HG03135 (cell line): ENCODE measurements around the gene TNFSF10.
A peak's percentile ranks its signal among the peaks of the same experiment; 100 is the strongest.

Experiments
- ATAC-seq: cut with Tn5 transposase; IDR thresholded peaks from one replicate; pipeline ENCODE4 v1.9.1; 2021; ENCODE audit warnings: mild to moderate bottlenecking, moderate library complexity; ENCODE audit not compliant: unreplicated experiment

TNFSF10 gene

DNA sequence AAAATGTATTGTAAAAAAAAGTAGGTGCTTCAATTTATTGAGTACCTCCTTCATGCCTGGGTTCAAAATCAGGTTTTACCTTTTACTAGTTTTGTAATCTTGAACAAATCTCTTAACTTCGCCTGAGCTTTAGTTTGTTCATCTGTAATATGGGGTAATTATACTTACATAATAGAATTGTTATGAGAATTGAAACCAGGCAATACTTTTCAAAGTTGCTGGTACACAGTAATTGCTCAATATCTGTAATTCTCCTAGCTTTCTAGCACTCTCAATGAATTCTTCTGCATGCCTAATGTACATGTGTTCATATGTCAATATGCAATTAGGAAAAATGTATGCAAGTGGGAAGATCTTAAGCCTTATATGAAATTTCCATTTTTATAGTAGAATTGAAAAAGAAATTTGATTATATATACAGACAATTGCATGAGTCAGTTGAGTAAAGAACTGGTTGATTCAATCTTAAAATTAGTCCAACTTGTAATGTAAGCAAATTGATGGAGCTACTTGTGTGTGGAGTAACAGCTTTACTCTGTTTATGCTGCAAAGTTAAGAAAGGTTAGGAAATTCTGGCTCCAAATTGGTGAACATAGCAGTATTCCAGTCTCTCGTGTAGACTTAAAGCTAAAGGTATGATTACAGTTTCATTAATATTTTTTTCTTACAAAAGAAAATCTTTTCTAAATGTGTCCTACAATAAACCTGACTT is 4.1 kb downstream of the TNFSF10 start:
- no peak for ATAC-seq

DNA sequence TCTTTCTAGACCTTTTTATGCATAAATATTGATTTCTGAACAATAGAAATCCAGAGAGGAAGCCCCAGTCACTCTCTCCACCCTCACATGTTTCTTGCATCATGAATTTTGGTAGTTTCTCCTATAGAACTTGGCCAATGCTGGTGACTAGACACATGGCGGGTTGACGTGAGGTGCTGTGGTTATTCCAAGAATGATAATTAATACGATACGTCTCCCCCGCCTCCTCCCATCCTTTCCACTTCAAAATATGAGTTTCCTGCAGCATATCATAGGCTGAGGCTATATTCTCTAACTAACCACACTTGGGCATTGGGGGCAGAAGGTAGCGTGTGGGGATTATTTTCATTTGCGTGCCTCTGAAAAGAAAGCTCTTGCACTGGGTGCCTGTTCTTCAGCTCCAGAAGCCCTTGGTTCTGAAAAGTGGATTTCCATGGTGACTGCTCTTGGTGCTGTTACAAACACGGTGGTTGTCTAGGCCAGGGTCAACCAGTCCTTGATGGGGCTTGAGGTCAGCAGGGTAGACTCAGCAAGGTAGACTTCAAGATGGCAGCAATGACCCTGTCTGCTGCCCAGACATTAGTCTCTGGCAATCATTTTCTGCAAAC is 5.3 kb downstream of the TNFSF10 start:
- no peak for ATAC-seq

DNA sequence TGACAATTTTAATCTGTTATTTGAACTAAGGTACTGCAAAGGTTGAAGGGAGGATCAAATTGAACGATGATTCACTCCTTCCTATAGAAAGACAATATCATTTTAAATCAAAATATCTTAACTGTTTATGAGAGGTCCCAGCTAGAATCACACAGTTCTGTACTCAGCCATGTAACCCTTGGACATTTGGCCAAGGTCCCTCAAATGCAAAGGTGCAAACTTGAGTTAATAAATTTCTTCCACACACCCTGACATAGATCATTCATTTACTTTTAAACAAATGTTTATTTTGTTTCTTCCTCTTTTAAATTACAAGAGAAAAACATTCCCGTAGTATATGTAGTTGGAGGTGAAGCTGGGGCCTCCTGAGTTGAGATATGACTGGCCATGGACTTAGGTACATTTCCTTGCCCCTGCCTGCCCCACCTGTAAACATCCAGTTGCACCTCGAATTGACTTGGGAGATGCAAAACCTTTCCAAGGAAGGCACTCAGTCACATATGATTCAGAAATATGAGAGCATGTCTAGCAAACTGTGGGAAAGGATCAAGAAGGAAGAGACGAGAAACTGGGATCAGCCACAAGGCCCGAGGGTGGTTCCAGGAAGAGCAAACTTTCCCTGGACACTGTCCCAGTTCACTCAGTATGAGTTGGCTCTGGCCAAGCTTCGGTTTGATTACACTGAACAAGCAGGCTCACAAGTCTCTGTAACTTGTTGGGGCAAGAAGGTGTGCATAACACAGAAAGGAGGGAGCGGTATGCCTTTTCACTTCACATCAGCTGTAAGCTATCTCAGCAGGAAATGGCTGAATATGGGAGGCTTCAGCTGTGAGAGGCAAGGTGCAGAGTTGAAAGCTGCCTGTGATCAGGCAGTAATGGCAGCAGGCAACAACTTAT is 6.7 kb downstream of the TNFSF10 start:
- no peak for ATAC-seq

DNA sequence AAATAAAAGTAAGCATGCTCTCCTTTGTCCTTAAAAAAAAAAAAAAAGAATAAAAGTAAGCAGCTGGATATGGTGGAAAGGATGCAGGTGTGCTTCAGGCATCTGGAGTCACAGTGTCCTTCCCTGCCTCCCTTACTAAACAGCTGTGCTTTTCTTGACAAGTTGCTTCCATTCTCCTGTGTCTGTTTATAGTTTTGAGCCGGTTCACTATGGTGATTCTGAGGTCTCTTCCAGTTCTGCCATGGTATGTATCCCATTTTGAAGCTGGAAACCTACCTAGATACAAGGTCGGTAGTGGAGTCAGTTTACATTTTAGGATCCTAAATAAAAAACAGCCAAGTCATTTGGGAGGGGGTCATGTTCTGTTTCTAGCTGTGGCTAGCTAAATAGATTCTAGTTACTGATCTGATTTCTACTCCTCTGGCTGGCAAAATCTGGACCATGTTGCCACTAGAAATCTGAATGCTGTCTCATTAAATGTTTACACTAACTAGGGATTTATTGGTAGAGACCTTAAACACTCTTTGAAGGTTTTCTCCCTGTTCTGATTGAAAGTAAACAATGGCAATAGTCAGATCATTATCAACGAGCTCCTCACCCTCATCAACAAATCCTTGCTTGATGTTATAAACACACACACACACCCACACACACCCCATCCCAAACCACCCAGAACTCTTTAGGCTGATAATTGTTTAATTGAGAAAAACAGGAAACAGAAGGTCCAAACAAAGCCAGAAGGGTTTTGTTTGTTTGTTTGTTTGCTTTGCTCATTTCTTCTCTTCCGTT is 7.9 kb downstream of the TNFSF10 start:
- no peak for ATAC-seq

DNA sequence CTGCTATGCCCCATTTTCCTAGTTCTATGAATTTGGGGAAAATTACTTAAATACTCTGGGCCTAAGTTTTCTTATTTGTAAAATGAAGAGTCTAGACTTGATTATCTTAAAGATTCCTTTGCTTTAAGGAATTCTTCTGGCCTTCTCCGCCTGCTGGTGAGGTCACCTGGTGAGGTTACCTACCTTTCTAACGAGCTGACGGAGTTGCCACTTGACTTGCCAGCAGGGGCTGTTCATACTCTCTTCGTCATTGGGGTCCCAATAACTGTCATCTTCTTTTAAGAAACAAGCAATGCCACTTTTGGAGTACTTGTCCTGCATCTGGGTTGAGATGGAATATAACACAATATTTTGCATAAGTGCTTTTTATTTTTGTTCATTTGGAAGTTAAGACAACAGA is 8.6 kb downstream of the TNFSF10 start:
- ATAC-seq: no peak

DNA sequence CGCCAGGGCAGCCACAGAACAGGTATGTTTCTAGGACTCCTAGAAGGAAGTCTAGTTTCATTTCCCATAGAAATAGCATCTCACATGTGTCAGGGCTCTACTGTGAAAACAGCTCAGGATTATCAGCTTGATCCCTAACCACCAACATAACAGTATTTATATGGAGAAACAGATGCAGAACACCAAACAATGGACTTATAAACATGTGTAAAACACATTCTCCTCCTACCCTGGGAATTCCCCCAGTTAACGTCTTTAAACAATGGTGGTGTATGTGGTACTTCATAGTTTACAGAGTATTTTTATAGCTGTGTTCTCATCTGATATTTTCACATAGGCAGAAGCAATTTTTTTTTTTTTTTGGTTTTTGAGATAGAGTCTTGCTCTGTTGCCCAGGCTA is 9.7 kb downstream of the TNFSF10 start:
- no peak for ATAC-seq

DNA sequence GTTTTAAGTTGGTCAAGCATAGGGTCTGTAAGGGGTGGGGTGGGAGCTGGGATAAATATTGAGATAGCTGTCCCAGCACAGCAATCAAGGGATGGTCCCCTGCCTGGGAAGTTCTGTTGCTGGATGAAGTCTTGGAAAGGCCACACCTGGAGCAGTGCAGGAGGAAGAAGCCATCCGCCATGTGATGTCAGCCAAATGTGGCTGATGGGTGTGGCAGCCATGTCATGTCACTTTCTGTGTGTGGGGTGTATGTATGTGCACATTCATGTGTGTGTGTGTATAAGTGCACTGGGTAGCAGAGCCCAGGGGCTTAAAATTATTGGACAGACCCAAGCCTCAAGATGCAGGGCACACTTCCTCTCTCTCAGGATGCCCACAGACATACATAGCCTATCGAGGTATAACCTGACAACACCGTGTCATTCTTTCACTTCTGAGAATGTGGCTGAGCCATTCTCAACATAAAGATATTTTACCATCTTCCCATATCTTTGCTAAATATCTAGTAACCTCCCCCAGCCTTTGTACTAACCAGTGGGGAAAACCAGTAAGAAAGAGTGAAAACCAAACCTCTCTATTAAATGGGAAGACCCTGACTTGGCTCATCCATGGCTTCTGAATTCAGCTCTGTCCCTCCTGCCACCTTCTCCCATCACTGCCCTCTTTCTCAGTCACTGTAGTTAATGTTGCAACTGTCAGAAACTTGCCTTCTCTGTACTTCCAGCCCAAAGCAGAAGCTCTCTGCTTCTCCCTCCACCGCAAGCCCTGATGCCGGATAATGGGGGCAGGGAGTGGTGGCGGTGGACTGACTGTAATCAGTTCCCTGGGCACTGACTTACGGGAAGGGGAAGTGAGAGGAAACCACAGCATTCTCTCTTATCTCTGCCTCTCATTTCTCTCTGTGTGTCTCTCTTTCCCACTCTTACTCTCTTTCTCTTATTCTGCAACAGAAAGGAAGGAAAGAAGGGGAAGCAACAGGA is 11.2 kb downstream of the TNFSF10 start:
- ATAC-seq: peak; percentile 59

DNA sequence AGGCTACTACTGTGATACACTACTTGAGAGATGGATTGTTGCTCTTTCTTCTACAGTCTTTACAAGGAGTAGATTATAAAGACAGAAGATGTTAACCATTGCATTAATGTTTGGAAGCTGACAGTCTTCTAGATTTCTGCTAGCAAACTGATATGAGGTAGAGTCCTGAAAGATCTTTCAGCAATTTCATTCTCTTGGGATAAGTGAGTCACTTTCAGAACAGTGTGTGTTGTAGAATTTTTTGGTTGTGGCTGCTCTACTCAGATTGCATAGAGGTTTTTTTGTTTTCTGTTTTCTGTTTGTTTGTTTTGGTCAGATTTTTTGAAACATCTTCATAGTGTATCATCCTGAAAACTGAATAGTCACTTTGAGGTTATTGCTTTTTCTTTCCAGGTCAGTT is 17.1 kb downstream of the TNFSF10 start:
- no peak for ATAC-seq

DNA sequence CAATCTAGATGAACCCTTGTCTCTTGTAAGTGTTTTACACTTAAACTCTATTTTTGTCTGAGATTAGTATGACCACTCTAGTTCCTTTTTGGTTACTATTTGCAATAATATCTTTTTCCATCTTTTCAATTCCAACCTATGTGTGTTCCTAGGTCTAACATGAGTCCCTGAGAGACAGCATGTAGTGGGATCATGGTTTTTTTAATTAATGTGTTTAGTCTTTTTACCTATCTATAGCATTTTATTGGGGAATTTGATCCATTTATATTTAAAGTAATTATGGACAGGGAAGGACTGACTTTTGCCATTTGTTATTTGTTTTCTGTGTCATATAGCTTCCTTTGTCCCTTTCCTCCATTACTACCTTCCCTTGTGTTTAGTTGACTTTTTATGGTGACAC is 21.7 kb downstream of the TNFSF10 start:
- ATAC-seq: no peak

DNA sequence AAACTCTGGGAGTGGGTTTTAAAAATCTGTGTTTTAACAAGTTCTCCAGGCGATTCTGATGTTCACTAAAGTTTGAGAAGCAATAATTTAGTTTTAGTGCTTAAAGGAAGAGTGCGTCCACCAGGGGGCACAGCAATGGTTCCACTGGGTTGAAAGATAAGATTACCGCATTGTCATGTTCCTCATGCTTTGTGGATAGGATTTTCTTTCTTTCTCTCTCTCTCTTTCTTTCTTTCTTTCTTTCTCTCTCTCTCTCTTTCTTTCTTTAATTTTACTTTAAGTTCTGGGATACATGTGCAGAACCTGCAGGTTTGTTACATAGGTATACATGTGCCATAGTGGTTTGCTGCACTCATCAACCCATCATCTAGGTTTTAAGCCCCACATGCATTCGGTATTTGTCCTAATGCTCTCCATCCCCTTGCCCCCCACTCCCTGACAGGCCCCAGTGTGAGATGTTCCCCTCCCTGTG is 33.0 kb downstream of the TNFSF10 start:
- ATAC-seq: peak; percentile 82

DNA sequence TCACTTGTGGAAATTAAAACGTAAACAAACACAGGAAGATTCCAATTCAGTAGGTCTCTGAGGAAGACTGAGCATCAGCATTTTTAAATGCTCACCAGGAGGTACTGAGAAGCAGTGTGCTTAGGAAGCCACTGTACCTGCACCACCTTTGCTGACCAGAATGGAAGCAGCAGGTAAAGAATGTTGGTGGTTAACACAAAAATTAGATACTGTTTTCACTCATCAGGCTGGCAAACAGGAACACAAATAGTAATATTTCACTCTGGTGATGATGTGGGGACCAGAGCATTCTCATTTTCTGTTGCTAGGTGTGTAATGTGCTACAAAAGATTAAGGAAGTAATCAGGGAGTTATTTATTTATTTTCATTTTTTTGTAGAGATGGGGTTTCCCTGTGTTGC is 45.1 kb downstream of the TNFSF10 start:
- peak; percentile 63 for ATAC-seq

DNA sequence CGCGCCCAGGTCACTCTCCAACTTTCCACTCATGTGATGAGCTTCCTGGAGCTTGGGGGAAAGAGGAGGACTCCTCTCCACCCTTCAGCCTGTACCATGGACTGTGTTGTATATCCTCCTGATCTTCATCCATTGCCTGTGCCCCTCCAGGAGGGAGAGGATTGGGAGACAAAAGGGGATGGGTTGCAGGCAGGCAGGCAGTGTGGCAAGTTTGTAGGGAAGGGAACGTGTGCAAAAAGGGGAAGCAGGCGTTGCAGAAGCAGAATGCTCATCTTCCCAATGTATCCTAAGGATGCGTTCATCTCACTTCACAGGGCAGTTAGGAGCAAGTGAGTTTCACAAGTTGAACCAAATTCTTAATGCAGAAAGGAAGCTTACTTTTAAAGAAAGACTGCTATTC is 46.9 kb downstream of the TNFSF10 start:
- ATAC-seq: no peak

DNA sequence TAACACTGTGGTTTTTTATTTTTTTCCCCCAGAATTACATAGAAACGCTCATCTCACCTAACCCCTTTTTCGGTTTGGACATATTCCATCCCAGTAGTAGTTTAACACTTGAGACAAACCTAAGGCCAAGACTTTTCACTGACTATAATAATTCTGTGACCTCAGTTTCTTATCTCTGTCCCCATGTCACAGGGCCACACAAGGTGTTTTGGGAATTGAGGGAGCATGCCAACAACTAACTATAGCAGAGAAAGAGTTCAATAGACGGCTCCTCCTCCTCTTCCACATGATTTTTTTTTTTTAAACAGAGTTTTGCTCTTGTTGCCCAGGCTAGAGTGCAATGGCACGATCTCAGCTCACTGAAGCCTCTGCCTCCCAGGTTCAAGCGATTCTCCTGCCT is 47.5 kb downstream of the TNFSF10 start:
- ATAC-seq: no peak

DNA sequence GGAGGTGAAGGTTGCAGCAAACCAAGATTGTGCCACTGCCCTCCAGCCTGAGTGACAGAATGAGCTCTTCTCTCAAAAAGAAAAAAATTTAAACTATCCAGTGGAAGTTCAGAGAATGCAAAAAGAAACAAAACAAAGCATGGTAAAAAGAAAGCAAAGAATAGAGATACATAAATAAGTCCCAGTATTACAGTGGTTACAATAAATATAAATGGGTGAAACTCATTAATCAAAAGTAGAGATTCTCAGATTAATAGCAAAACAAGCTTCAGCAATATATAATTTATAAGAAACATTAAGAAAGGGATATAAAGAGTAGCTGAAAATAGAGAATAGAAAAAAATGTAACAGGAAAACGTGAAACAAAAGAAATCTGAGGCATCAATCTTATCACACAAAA is 51.3 kb downstream of the TNFSF10 start:
- no peak for ATAC-seq

DNA sequence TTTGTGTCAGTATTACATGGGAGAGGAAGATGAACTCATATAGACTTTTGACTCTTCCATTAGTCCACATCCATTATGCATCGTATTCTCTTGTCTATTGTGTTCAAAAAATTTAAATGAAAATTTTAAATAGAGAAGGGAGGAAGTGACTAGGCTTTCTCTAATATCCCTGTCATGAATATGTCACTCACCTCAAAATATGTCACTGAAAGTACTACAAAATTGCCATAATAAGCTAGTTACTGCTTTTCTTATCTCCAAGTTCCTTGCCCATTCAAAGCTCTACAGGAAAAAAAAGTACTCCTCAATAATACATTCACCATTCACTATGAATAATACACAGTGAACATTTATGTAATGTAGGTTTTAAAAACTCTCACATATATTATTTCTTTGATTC is 52.6 kb downstream of the TNFSF10 start:
- no peak for ATAC-seq

DNA sequence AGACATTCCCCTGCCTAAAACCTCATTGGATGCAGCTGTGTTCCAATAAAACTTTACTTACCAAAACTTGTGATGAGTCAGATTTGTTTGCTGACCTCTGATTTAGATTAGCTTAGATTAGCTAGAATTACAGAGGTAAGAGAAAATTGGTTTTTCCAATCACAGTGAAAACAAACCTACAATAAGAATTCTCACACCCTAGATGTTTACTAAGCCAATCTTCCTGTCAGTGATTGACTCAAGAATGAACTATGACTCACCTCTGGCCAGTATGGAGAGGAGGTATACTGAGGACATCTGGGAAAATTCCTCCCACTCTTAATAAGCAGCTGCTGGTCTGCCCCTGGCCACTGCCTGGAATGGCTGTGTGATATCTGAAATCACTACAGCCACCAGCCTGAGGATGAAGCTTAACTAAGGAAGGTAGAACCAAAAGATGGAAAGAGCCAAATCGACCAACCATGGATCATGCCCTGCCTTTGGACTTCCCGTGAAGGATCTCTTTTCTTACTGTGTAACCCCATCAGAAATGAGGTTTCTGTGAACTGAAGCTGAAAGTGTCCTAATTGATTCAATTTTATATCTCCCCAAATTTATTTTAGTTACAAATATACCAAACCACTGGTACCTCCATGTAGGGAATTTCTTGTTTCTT is 55.9 kb downstream of the TNFSF10 start:
- no peak for ATAC-seq

DNA sequence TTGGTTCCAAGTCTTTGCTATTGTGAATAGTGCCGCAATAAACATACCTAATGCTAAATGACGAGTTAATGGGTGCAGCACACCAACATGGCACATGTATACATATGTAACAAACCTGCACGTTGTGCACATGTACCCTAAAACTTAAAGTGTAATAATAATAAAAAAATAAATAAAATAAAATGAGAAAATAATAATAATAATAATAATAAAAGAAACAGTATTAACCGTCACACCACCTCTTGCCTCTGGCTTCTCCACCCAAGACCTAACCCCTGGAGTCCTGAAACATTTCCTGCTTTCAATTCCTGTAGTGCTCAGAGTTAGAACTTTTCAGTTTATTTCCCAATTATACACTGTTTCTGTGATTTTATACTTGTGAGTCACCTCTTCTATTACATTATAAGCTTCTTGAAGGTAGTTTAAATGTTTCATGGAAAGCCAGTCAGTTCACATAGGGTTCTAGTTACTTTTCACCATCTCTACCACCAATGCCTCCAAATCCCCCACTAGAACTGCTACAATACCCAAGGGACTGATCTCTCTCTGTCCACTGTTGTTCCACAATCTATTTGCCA is 56.6 kb downstream of the TNFSF10 start:
- no peak for ATAC-seq

DNA sequence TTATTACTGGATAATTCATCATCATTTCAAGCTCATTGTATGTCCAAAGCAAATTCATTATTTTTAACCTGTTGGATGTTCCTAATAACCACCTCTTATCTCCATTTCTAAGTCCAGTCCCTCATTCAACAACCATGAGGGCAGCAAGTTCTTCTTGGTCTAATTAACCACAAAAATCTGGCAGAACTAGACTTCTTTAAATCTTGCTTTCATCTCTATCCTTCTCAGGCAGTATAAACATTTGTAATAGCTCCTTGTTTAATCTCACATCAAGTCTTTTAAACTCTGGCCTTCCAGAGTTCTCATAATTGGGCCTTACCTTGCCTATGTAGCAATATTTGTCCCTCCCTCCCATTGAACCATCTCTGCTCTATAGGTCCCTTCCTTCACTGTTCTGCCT is 57.9 kb downstream of the TNFSF10 start:
- no peak for ATAC-seq

DNA sequence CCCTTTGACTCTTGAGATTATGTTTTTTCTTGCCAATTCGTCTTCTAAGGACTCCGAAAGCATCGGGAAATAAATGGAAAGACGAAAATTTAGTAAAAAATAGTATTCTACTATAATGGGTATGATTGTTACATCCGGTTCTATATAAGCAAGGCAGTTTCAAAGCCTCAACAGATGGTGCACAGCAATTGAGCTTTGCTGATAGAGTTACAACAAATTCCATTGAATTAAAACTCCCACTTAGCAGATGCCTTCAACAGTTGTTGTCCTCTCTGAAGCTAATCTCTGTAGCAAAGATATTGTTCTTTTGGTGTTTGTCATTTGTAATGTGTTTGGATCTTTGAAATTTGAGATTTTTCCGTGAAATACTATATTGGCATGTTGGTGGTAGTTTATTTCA is 58.9 kb downstream of the TNFSF10 start:
- no peak for ATAC-seq
